GM19238 (cell line): Measurements from ENCODE around the gene AMOTL2.

ENCODE experiments used
- DNase-seq: peaks from one replicate; pipeline ENCODE4 v3.0.0; 2011; ENCODE audit warnings: low spot score; ENCODE audit not compliant: insufficient read length

Gene AMOTL2

DNA sequence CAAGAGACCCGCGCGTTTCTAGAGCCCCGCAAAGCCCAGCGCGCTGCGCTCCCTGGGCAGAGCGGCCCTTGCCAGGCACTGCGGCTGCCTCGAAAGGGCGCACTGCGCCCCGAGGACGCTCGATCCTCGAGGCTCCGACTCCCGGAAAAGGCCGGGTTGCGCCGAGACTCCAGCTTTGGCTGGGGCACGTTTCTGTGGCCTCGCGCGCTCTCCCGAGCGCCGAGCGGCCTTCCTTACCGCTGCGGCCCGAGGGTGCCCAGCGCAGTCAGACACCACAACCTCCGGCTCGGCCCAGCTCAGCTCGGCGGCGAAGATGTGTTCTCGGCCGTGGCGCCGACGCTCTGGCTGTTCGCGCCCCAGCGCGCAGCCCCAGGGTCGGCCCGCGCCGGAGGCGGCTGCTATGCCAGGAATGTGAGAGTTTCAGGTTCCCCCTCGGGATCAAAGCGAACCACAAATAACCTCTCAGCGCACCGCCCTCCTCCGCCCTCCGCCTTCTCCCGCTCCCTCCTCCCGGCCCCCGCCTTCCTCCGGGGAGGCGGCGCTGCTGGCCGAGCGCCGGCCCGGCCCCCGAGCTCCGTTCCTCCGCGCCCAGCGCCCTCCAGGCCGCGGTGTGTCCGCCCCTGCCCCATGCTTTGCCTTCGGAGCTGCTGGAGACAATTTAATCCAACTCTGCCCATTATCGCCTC, at the start of gene AMOTL2:
Gene AMOTL2 (minus strand): TSS at position 343 of the 686 bp plus-strand sequence. CDS start 3,014 bp downstream, outside the sequence.
- DNase-seq: no peak

DNA sequence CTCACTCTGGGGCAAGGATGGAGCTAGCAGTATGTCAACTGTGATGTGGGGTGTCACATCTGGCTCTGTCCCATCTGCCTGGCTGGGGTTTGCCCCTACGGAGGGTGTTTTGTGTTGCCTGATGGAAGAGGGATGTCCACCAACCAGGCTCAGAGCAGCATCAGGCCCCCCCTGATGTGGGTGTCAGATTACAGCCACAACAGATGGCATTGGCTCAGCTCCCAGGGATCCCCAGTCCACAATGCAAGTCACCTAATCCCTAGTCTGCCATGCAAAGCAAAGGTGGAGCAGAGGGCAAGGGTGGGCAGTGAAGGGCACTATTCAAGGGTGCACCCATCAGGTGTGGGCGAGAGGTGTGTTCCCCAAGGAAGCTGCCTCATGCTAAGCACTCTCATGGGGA, 48.9 kb upstream of the AMOTL2 start:
- DNase-seq: no peak

DNA sequence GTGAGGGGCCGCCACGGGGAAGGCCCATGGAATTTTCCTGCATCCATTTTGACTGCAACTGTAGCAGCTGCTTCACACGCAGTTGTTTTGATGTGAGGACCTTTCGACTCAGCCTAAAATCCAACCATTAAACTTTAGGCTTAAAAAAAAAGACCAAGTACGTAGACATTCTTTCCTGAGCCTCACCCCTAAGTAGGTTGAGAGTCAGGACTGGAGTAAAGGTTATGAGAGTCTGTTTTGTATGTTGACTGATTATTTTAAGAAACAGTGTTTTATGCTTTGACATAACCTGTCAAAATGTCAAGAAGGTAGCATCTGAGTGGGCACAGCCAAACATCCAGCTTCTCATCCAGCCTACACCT, 45.7 kb upstream of the AMOTL2 start:
- no peak for DNase-seq

DNA sequence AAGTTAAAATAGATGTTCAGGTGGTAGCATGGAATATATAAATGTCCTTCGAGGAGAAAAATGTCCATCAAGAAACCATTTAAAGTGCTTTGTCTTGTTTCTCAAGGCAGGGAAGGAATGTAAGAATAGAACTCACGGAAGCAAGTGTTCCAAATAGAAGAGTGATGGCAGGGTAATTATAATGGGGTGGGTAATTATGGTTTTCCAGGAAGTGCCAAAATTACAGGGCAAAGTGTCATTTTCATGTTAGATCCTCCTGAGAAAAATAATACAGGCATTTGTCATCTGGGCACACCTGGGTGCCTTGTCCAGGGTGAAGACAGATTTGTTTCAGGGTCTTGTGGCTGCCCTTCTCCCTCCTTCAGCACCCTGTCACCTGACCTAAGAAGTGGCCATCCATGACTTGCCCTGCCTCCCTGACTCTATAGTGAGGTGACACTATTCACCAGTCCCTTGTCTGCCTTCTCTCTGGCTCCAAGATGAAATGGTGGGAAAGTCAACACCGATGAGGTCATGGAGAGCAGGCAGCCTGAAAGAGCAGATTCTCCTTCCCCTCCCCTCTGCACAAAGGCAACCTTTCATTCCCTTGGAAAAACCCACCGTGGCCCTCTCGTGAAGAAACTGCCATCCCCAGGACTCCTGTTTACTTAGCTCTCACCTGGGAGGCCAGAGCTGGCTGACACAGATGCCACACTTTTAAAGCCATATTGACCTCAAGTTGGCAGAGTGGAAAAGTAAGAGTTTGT, 45.1 kb upstream of the AMOTL2 start:
- DNase-seq: no peak

DNA sequence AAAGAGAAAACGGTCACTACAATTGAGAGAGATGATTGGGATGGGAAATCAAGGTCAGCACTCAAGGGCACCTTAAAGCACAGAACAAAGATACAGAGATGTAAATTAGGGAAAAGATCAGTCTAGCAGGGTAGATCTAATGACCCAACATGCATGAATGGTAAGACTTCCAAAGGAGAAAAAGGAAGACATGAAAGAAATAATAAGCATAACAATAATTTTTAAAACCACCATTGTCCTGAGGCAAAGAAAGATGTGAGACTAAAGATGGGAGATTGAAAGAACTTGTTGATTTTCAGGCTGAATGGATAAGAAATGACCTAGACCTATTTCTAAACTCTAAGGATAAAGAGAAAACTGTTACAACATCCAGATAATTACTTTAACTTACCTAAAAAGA, 34.8 kb upstream of the AMOTL2 start:
- DNase-seq: no peak

DNA sequence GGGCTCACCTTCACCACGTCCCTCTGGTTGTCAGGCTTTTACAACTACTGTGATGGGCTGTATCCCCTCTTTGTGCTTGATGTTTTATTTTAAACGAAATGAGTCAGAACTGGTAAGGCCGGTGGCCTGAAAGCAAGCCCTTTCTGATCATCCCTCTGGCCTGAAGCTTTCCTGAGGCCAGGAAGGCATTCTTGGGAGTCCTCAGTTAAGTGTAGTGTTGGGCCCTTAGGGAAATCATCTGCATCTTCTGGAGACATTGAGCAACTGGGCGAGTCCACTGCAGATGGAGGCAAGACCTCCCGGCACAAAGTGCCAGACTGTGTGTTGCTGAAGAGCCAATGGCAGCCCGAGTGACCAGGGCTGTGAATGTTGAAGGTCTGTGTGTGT, 33.0 kb upstream of the AMOTL2 start:
- no peak for DNase-seq

DNA sequence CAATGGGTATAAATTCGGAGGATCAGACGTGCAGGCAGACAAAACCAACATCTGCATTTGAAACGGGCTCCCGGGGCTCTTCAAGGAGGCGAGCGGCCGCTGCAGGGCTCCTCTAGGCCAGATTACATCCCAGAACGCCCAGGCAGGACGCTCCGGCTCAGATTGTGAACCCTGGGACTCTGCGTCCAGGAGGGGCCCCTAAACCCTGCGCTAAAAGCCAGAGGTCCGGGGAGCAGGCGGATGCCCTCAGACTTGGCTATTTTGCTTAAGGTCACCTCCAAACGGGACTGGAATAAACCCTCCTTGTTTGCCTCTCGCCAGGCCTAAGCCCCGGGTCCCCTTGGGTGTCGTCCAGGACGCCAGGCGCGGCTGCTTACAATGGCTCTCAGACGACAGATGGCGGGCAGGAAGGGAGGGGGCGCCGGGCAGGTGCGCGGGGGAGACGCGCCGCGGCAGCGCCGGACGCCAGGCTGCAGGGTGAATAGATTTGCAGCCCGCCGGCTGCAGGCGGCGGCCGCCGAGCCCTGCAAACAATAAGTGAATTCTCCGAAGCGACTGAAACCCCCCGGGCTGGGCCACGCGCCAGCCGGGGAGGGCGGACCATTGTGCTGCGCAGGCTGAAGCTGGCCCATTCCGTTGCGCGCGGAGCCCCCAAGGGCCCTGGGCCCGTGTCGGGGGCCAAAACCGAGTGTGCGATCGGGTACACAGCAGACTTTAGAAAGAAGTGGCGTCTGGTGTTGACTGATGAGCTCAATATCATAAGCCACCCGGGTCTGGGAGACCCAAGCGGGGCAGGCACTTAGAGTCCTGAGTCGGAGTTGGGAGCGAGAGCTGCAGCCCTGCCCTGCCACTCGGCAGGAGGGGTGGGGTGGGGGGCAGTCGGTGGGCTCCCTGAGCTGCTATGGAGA, 32.3 kb upstream of the AMOTL2 start:
- DNase-seq: no peak

DNA sequence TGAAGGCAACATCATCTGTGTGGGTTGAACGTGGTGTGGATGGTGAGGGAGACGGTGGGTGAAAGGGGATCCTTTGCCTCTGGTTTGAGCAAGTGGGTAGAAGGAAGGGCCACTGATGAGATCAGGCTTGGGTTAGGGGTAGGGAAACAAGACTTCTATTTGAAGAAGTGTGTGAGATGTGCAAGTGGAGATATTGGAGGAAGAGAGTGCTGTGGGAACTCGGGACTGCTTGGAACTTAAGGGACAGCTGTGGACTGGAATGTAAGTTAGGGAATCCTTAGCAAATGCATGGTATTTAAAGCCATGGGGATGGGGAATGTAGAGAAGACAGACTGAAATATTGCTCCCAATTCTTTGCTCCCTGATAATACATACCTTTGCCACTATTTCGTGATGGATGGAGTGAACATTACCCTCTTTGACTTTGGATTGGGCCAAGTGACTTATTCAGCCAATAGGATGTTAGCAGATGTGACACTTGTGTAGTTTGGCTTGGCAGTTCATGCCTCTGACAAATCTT, 30.2 kb upstream of the AMOTL2 start:
- DNase-seq: no peak

DNA sequence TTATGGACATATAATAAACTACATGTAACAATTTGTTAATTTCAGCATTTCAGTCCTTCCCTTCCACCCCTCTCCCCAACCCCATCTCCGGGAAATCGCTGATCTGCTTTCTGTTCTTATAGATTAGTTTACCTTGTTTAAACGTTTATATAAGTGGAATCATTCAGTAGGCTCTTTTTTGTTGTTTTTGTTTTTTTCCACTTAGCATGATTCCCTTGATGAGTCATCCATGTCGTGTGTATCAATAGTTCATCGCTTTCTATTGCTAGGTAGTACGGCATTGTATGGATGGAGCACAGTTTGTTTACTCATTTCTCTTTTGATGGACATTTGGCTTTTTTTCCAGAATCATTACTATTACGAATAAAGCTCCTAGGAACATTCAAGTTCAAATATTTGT, 23.5 kb upstream of the AMOTL2 start:
- no peak for DNase-seq

DNA sequence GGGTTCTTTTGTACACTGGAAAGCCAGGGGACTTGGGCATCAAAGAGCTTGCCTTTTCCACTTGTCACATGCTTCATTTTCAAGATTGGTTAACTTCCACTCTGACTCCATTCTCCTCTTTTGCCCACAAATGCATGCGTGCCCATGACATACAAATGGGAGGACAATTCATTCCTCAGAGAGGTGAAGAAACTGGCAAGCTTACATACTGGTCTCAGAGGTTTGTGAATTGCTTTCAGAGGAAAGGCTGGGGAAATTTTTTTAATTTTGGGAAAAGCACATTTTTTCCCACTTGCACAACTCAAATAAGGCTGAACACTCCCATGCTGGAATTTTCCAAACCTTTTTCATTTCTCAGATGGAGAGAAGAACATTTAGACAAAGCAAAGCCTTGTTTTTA, 20.9 kb upstream of the AMOTL2 start:
- DNase-seq: no peak

DNA sequence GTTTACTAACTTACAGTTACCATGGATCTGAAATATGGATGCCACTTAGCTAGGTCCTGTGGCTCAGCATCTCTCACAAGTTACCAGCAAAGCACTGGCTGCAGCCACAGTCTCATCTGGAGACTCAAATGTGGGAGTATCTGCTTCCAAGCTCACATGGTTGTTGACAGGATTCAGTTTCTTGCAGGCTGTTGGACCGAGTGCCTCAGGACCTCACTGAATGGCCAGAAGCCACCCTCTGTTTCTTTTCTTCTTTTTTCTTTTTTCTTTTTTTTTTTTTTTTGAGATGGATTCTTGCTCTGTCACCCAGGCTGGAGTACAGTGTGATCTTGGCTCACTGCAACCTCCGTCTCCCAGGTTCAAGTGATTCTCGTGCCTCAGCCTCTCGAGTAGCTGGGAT, 20.1 kb upstream of the AMOTL2 start:
- DNase-seq: no peak

DNA sequence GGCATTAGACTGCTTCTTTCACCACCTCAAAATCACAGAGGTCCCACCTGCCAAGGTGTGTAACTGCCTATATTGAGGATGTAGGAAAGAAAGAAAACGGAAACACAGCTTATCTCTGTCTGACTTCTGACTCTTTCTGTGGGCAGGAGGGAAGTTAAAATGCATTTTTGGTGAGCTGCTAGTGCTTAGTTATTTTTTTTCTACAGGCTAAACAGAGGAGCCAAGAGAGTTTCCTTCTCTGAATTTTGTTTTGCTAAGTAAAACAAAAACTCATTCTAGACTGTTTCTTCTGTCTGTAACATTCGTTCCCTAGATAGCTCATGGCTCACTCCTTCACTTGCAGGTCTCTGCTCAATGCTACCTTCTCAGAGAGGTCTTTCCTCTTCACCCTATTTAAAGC, 18.8 kb upstream of the AMOTL2 start:
- DNase-seq: no peak

DNA sequence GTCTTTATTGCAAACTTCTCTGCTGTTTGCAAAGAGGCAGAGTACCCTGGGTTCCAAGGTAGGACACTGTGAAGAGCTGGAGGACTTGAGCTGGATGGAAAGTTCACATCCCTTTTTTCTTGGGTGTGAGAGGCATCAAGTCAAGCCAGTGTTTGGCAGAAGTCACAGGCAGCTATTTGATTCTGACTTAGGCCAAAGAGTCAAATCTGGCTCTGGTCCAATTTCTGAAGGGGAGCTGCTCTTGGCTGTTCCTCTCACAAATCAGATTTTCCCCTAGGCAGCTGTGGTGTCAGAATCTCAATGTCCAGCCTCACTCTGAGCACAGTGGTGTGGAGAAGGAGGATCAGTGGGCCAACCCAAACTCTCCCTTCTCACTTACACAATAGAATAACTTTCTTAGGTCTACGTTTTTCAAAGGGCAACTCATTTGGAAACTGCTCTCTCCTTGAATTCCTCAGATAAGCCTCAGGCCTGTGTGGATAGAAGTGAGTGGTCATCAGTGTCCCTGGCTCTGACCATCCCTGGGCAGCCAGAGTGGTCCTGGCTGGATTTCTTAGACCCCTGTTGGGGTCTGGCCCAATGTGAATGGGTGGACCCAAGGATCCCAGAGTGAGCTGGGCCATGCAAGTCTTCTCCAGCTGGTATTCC, 18.2 kb upstream of the AMOTL2 start:
- no peak for DNase-seq

DNA sequence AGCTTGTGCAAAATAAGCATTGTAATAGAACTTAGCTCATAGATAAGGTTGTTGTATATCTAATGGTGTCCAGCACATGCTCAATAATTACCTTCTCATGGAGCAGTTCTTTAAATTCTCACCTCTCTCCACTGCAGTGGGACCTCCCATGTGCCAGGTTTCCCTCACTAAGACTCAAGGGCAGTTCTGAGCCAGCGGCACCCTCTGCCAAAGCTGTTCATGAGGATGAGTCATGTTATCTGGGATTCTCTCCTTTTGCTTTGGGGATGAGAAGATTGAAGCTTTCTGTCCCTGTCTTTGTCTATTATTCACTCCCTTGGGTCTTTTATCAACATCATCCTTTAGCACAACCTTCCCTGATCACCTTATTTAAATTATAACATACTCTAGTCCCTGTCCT, 15.6 kb upstream of the AMOTL2 start:
- no peak for DNase-seq

DNA sequence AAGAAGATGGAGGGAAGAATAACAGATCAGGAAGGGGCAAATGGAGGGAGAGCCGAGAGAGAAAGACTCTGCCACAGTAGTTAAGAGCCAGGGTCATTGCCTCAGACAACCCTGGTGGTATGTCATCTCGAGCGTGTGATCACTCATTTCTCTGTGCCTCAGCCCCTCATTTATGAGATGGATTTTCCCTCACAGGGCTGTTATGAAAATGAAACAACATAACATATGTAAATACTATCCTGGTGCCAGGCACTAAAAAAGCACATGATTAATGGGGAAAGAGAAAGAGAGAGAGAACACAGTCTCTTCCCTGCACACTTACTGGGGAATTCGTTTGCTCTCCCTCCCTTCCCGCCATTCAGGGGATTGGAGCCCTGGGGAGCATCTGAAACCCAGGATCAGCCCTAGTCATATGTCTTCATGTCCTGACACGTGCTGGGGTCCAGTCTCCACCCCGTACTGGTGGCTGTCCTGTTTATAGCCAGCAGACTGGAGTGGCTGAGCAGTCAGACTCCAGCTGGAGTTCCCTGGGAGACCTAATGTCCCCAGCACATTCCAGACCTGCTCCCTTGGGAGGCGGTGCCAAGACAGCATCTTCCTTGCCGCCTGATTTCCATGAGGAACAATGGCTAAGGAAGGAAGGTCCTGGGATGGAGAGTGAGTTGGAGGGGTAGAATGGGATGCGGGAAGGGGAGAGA, 14.7 kb upstream of the AMOTL2 start:
- no peak for DNase-seq

DNA sequence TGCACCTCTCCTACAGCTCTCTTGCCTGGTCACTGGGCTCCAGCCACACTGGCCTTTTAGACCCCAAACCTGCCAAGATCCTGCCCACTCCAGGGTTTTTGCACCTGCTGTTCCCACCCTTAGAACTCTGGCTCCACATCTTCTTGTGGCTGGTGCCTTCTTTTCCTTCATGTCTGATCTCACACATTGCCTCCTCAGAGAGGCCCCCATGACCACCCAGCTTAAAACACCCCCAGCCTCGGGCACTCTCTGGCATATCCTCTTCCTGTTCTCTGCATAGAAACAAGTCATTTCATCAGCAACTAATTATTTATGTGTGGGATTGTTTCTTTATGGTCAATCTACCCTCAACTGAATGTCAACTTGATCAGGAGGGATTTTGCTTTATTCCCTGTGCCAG, 14.0 kb upstream of the AMOTL2 start:
- DNase-seq: no peak

DNA sequence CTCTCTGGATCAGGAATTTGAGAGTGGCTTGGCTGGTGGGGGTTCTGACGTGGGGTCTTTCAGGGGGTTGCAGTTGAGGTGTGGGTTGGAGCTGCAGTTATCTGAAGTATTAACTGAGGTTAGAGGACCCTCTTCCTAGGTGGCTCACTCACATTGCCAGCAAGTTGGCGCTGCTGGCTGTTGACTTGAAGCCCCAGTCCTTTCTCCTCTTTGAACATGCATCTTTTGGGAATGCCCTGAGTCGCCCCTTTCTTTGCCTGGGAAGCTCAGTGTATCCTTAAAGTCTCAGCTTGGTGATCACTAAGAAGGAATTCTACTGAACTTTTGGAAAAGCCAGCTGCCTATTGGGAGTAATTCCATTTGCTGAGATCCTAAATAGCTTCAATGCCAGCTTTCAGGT, 13.0 kb upstream of the AMOTL2 start:
- no peak for DNase-seq

DNA sequence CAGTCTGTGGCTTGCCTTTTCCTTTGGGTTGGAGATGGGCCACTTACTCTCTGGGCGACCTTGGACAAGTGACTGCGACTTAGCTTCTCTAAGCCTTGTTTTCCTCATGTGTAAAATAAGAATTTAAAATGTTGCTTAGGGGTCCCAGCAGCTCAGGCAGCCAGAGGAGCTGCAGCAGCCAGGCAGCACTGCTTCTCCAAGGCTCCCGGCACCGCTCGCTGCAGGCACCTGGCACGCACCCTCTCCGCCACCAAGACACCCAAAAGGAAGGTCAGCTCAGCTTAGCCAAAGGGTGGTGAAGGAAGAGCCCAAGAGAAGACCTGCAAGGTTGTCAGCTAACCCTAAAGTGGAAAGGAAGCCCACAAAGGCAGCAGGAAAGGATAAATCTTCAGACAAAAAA, 10.7 kb upstream of the AMOTL2 start:
- DNase-seq: no peak

DNA sequence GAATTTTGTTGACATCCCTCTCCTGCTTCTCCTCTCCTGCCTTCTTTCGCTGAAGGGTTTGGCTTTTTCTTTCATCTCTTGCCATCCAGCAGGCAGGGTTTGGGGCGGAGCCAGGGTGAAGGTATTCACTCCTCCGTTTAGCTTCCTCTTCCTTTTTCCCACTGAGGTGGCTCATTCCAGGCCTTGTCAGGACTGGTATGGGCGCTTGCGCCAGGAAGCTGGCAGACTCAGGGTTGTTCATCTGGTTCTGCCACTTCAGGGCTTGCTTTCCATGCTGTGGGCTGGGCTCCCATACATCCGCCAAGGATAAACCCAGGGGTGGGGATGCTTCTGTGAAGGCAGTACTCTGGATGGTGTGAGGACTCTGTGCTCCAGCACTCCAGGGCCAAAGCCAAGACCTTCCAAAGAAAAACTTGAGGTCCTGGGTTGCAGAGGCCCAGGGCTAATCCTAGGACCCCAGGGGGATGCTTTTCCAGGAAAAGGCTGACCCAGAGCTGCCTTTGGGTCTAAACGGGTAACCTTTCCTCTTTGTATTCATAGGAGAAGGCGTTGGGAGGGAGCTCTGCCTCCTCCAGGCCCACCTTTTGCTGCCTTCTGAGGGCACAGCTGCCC, 7.7 kb upstream of the AMOTL2 start:
- no peak for DNase-seq

DNA sequence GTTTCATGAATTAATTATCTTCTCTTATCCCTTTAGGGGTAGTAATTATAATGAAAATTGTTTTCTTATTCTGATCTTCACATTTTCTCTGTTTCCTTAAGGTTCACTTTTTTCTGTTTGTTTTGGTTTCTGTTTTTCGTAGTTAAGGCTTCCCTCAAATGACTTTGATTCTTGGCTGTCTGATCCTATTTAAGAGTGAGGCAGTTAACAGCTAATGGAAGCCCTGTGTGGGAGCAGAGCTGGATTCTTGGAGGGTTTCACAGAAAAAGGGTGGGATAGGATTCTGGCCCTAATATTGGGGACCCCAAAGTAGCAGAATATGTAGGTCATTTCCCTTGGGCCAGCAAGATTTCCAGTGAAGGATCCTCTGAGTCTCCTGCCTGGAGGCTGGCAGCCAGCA, 6.8 kb upstream of the AMOTL2 start:
- DNase-seq: no peak
